HG03442 (cell line): ENCODE data around the gene AGMO.

Source experiments
- ATAC-seq: cut with Tn5 transposase; IDR thresholded peaks from one replicate; pipeline ENCODE4 v1.9.1; 2021; ENCODE audit warnings: mild to moderate bottlenecking, moderate library complexity; ENCODE audit not compliant: unreplicated experiment

Gene AGMO

GRCh38 chr7:15462721-15463389 lies 99.0 kb downstream of the AGMO start:
- no peak for ATAC-seq

DNA sequence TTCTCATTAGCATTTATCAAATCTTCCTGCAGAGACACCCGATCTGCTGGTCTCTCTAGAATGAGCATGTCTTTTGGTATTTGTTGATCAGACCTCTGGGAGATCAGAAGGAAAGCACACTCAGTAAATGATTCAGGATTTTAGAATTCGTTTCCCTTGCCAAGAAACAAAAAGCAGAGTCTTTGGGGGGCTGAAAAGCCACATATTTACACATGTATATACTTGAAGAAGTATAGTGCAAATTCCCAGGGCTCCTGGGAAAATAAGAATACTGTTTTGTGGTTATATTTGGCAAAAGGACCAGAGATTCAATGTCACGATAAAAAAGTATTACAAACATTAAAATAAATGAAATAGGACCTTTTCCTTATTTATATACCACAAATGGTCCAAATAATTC lies 100.2 kb downstream of the AGMO start:
- no peak for ATAC-seq

GRCh38 chr7:15459018-15459615 lies 102.7 kb downstream of the AGMO start:
- ATAC-seq, result no peak

GRCh38 chr7:15457990-15458955 lies 103.5 kb downstream of the AGMO start:
- no peak for ATAC-seq

DNA sequence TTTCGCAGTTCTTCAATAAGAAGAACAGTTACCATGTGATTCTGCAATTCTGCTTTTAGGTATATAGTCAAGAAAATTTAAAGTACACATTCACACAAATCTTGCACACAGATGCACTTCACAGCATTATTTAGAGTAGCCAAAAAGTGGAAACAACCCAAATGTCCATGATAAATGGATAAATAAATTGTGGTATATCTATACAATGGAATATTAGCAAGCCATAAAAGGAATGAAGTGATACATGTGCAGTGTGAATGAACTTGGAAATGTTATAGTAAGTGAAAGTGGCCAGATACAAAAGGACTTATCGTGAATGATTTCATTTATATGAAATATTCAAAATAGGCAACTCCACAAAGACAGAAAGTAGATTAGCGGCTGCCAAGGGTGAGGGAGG lies 109.1 kb downstream of the AGMO start:
- ATAC-seq, result no peak

DNA sequence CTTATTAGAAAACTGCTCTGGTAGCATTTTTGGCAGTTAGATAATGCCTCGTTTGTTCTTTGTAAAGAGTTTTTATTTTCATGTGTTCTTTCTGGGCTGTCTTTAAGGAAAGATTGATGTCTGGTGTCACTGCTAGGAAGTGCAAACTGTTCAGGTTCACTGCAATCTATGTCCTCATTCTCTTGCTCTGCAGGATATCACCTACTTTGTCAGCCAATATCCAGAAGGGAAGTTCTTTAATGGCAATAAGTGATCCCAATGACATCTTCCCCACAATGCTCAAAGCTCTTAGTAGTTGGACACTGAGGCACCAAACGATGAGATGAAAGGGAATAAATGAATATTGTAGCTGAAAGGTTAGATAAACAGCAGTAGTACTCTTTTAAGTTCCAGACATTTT lies 115.1 kb downstream of the AGMO start:
- no peak for ATAC-seq

GRCh38 chr7:15446280-15446679 lies 115.5 kb downstream of the AGMO start:
- no peak for ATAC-seq

DNA sequence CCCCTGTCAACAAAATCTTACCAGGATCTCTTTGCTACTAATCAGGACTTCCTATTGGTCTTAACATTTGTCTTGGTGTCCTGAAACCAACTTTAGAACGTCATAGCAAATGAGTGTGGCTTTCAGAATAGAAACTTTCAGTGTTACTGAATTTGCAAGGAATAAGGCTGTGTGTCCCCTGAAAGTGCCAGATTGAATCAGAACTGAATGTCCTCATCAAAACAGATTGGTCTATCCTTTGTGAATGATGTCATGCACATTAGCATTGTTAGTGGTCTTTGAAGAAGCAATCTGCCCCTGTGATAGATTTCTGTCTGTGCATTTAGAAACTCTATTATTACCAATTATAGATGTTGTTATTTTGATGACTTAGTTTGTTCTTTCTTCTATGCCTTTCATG lies 119.9 kb downstream of the AGMO start:
- ATAC-seq, result no peak

DNA sequence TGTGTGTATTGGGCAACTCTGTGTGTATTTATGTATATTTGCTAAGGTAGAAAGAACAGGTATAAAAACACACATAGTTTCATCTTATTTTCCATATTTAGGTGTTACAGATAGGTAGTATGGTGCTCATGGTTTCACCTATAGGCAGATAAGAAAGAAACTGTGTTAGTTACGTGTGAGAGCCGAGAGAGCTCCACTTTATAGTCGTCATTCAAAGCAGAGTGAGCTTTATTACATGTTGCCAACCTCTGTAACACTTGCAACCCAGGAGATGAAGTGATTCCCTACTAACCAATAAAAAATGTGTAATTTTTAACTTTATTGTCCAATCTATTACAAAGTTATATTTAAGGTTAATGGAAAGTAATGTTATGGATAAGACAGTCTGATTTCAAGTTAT lies 121.3 kb downstream of the AGMO start:
- ATAC-seq, result no peak

DNA sequence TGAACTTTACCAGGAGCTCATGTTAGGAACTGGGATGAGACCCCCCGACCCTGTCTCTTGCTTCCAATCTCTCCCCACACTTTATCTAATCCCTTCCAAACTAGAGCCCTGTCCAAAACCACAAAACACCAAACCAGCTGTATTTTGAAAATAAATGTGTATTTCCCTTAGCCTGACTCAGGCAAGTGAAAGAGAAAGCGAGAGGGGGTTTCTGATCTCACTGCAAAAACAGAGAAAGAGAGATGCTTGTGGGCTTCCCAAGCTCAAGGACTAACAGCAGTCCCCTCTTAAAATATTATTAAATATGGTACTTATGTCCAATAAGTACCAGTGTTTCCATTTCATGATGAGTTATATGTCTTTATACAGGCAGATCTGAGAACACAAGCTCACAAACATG lies 122.0 kb downstream of the AGMO start:
- ATAC-seq, result no peak

- no peak for ATAC-seq
Measured at GRCh38 chr7:15433151-15433550, 128.7 kb downstream of the AGMO start.

- no peak for ATAC-seq
Measured at GRCh38 chr7:15430911-15431310, 130.9 kb downstream of the AGMO start.

DNA sequence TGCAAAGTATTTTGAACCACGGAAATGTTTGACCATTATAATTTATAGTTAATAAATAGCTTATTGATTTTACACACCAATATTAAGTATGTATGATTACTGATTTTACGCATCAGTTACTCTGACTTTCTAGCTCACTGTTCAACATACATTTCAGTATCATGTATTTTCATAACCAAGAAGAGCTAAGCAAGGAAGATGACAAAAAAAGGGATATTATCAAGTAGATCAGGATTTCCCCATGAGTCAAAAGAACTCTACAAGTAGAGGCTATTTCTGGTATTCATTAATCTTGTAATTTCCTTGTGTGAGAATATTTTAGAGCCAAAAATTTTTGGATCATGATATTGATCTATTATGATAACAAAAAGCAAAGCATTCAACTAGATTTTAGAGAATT lies 131.6 kb downstream of the AGMO start:
- ATAC-seq, result no peak

GRCh38 chr7:15424468-15424867 lies 137.3 kb downstream of the AGMO start:
- ATAC-seq, result no peak

- ATAC-seq, result no peak
Measured at GRCh38 chr7:15419596-15419995, 142.2 kb downstream of the AGMO start.

GRCh38 chr7:15418264-15418663 lies 143.6 kb downstream of the AGMO start:
- ATAC-seq, result no peak

- no peak for ATAC-seq
Measured at GRCh38 chr7:15417341-15417988, 144.3 kb downstream of the AGMO start.

DNA sequence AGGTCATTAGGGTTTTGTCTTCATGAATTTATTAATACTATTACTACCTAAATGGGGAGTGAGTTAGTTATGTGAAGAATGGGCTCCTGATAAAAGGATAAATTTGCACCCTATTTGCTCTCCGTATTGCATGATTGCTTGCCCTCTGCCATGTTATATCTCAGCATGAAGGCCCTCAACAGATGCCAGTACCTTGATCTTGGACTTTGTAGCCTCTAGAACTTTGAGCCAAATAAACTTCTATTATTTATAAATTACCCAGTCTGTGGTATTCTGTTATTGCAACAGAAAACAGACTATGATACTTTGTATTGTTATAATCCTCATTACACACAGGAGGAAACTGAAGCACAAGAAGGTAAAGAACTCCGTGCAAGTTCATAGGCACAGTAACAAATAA lies 150.8 kb downstream of the AGMO start:
- no peak for ATAC-seq

- no peak for ATAC-seq
Measured at GRCh38 chr7:15407910-15408309, 153.9 kb downstream of the AGMO start.

- ATAC-seq, result no peak
Measured at GRCh38 chr7:15403751-15404150, 158.1 kb downstream of the AGMO start.

DNA sequence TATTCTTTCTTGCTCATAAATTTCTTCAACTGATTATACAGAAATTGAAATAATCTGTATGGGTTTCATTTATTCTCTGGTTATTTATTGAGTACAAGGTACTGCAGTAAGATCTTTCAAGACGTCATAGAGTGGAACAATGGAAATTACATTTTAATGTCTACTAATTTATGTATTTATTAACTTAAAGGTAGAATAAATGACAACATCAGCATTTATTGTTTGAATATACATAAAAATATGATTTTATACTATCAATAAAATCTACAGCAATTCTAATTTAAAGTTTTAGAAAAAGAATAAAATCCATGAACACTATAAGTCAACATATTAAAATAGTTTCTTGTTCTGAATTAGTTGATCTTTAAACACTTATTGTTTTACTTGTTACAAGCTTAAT lies 158.5 kb downstream of the AGMO start:
- ATAC-seq, result no peak
